Astrocyte of the spinal cord (primary cell): Measurements from ENCODE around the gene TP53I11.
A peak's percentile ranks its signal among the peaks of the same experiment; 100 is the strongest.

Experiments used
- DNase-seq: peaks from one replicate; pipeline ENCODE4 v3.0.0; 2011; ENCODE audit warnings: low read depth, low spot score
- H3K4me3 ChIP-seq: 2 replicates; pipeline ENCODE4 v1.5.1; 2011; ENCODE audit warnings: low read depth, mild to moderate bottlenecking, low read length, moderate library complexity
- CTCF ChIP-seq: IDR thresholded peaks from 2 replicates; pipeline ENCODE4 v1.5.1; 2012; ENCODE audit warnings: low read depth, mild to moderate bottlenecking, low read length, inconsistent platforms
- in situ Hi-C: cut with HindIII; loops from 2 replicates; pipeline ENCODE4 v1.10.0; 2017; ENCODE audit warnings: low sequenced_read_pairs

The TP53I11 gene

GRCh38 chr11:44960200-44960845 is 9.6 kb upstream of the TP53I11 start:
- in situ Hi-C loops, result no loop called here
- no peak for TF ChIP-seq CTCF
- no peak for DNase-seq

DNA sequence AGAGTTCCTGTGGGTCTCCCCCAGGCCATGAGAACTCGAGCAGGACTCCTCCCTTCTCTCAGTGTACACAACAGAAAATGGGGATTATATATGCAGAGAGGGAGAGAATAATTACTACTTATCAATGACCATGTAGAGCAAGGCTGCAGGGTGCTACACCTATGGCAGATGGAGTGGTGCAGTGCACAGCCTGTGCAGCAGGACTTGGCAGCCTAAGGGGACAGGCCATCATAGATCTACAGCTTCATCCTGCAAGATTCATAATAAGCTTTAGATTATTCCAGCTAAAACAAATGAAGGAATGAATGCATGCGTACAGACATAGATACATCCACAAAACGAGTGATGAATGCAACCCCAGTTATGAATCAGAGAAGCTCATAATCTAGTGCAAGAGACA is 8.4 kb upstream of the TP53I11 start:
- H3K4me3 ChIP-seq, result no peak overlapping the region
- no peak for TF ChIP-seq CTCF
- DNase-seq, result no peak
- in situ Hi-C loops, result no loop called here

More at GRCh38 chr11:44960200-44960845, 9.6 kb upstream of the TP53I11 start:
- no peak overlapping the region for H3K4me3 ChIP-seq

- in situ Hi-C loops, result no loop called here
- no peak for TF ChIP-seq CTCF
- no peak overlapping the region for H3K4me3 ChIP-seq
- DNase-seq, result no peak
These were observed 7.3 kb upstream of the TP53I11 start for GRCh38 chr11:44957776-44958564.

DNA sequence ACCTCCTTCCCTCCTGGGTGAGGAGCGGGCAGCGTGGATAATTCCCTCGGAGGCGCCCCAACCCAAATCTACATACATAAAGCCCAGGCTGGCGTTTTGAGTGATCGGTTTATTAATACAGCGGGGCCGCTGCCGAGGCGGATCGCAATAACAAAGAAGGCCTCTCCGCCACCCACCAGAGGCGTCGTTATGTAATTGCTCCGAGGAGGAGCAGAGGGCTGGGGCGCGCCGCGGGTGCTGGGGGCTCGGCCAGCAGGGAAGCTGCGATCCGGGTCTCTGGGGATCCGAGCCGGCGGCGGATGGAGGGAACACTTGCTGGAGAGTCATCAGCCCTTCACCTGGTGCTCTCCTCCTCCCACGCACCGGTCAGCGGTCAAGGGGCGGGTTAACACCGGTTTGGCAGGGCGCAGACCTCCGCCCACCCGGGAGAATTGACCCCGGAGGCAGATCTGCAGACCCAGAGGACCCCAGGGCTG is 6.4 kb upstream of the TP53I11 start:
- H3K4me3 ChIP-seq, result no peak overlapping the region
- in situ Hi-C loops, result no loop called here
- TF ChIP-seq CTCF, result no peak
- no peak for DNase-seq

DNA sequence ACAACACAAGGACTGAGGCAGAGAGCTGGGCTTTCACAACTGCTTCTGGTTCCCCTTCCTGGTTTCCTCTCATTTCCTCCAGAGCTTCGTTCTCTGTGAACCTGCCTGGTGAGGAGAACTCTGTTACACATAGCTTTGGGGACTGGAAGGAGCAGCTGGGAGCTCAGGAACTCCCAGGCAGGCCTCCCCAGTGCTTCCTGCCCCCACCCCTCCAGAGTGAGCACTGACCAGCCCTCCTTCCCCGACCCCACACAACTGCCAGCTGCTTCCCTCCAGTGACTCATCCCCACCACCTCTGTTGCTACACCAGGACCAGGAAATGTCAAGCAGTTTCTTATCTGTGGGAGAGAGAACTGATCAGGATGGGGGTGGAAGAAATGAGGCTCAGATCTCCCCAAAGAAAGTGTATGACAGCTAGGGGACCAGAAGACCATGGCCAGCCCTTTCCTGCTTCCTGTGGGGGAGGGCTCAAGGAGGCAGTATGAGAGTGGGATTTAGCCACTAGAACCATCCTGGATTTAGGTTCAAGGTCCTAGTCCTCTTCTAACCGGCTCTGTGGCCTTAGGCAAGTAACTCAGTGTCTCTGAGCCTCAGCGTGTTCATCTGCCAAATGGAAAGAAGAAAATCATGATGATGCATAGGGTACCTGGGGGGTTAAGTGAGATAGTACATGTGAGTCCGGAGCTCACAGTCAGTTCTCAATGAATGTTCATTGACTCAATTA is 4.5 kb upstream of the TP53I11 start:
- no peak for TF ChIP-seq CTCF
- in situ Hi-C loops, result no loop called here
- peak; percentile 63 for DNase-seq
- no peak overlapping the region for H3K4me3 ChIP-seq

DNA sequence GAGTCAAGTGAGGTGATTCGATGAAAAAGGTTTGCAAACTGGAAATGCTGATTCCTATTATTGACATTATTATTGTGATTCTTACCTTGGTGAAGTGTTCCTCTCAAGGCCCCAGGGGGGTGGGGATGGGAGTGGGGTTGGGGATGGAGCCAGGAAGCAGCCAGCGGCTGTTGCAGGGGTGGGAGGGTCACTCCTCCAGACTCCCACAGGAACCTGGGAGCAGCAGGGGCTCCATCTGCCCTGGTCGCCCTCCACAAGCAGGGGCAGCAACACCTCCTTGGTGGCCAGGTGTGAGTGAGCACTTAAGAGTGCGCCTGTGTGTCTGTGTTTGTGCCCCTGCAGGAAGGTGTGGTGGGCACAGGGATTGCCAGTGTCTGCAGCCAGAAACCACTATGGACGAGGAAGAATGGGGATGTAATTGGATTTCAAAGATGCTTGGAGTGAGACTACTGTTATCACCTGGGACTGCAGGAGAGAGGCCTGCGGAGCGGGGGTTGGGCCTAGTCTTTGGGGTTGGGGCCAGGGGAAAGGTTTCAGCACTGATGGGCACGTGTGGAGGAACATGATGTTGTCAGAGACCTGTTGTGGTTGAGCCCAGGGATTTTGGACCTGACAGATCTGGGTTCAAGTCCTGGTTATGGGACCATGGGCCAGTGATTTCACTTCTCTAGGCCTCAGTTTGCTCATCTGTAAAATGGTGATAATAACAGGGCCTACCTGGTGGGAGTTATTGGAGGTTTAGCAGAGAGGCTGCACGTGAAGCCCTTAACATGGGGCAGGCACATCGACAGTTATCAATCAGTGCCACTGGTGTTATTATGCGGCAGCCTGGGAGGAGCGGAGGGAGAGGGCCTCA is 3.6 kb upstream of the TP53I11 start:
- in situ Hi-C loops, result no loop called here
- DNase-seq, result no peak
- no peak overlapping the region for H3K4me3 ChIP-seq
- no peak for TF ChIP-seq CTCF
